GM20000 (cell line): Measurements from ENCODE around the gene NUDT1.
A peak's percentile ranks its signal among the peaks of the same experiment; 100 is the strongest.

Experiments used
- DNase-seq: peaks from one replicate; pipeline ENCODE4 v3.0.0; 2012; ENCODE audit warnings: low spot score
- CTCF ChIP-seq: IDR thresholded peaks from 2 replicates; pipeline ENCODE4 v1.5.1; 2012; ENCODE audit warnings: mild to moderate bottlenecking, control low read depth; ENCODE audit errors: extremely low read depth, missing control alignments

NUDT1 gene

GRCh38 chr7:2231992-2232765, 9.8 kb upstream of the NUDT1 start:
- no peak for TF ChIP-seq CTCF

GRCh38 chr7:2232766-2233520, 9.1 kb upstream of the NUDT1 start, which contains the start of gene MAD1L1:
TSS of gene MAD1L1 (minus strand) at chr7:2232945. CDS start at chr7:2230133, 2,812 bp downstream.
- no peak for TF ChIP-seq CTCF
- DNase-seq = peak; percentile 95

More at GRCh38 chr7:2231992-2232765, 9.8 kb upstream of the NUDT1 start:
- DNase-seq = peak; percentile 52

- no peak for TF ChIP-seq CTCF
- no peak for DNase-seq
These were observed 8.1 kb upstream of the NUDT1 start for GRCh38 chr7:2233926-2234325.

GRCh38 chr7:2237109-2237602, 4.9 kb upstream of the NUDT1 start:
- peak; percentile 91 for DNase-seq
- no peak for TF ChIP-seq CTCF

GRCh38 chr7:2239242-2239641, 2.8 kb upstream of the NUDT1 start:
- no peak for TF ChIP-seq CTCF
- no peak for DNase-seq

- no peak for DNase-seq
- TF ChIP-seq CTCF = no peak
These were observed 759 bp downstream of the NUDT1 start for GRCh38 chr7:2242541-2243429.
